IMR-90 (cell line): ENCODE measurements around the gene LAMB2. TPM values are rescaled to one million over a fixed set of nuclear protein-coding genes. Genes with fewer than 3 reads are reported as not detected.

Experiments
- ATAC-seq: fragments of 200-7000 bp; cut with Tn5 transposase; 2 replicates; pipeline ENCODE4 v1.9.1; 2020; ENCODE audit warnings: low read depth, mild to moderate bottlenecking, moderate library complexity
- BruUV-seq: library from RNA; stranded (reverse); fragments of 400-500 nt; replicated peaks from 2 replicates; lab custom pipeline; 2021; lab: Mats Ljungman, UMichigan
- CTCF ChIA-PET: fragments of 300-600 bp; formaldehyde crosslinking; extraction: SDS; loops from one replicate; lab custom pipeline; 2021; ENCODE audit warnings: antibody characterized with exemption; lab: Yijun Ruan, JAX
- POLR2A ChIA-PET: fragments of 300-600 bp; sonication (Branson Sonifier 250); formaldehyde crosslinking; loops from one replicate; lab custom pipeline; 2022; ENCODE audit warnings: antibody characterized with exemption; ENCODE audit not compliant: unreplicated experiment; lab: Charles Lee
- DNase-seq: peaks from one replicate; pipeline ENCODE4 v3.0.0; 2013
- H2AFZ ChIP-seq: replicated peaks from 2 replicates; pipeline ENCODE3; 2013; ENCODE audit warnings: low read length, mild to moderate bottlenecking; ENCODE audit not compliant: poor library complexity
- H2AK5ac ChIP-seq: 2 replicates; pipeline ENCODE4 v1.6.1; 2013; ENCODE audit warnings: low read depth, low read length, inconsistent platforms
- H2AK9ac ChIP-seq: replicated peaks from 2 replicates; pipeline ENCODE3; 2013; ENCODE audit warnings: mild to moderate bottlenecking, low read depth, low read length, moderate library complexity; ENCODE audit not compliant: poor library complexity
- H2BK120ac ChIP-seq: 2 replicates; pipeline ENCODE4 v1.6.1; 2013; ENCODE audit warnings: low read depth, low read length, inconsistent platforms
- H2BK15ac ChIP-seq: 3 replicates; pipeline ENCODE4 v1.6.1; 2013; ENCODE audit warnings: low read depth, low read length, inconsistent platforms
- H2BK20ac ChIP-seq: 2 replicates; pipeline ENCODE4 v1.6.1; 2013; ENCODE audit warnings: low read depth, mild to moderate bottlenecking, inconsistent platforms, low read length, moderate library complexity
- H2BK5ac ChIP-seq: 2 replicates; pipeline ENCODE4 v1.6.1; 2013; ENCODE audit warnings: mild to moderate bottlenecking, low read depth, low read length, inconsistent platforms; ENCODE audit not compliant: poor library complexity, severe bottlenecking
- H3K14ac ChIP-seq: replicated peaks from 2 replicates; pipeline ENCODE4 v1.6.1; 2013; ENCODE audit warnings: low read depth, low read length, inconsistent platforms
- H3K18ac ChIP-seq: 2 replicates; pipeline ENCODE4 v1.6.1; 2013; ENCODE audit warnings: low read depth, low read length, control low read depth
- H3K23ac ChIP-seq: 2 replicates; pipeline ENCODE4 v1.6.1; 2013; ENCODE audit warnings: low read depth, low read length, inconsistent platforms
- H3K27ac ChIP-seq: 2 replicates; pipeline ENCODE4 v1.5.1; 2013; ENCODE audit warnings: mild to moderate bottlenecking, control low read depth, low read length; ENCODE audit not compliant: insufficient read depth
- H3K27me3 ChIP-seq: 2 replicates; pipeline ENCODE4 v1.6.1; 2013; ENCODE audit warnings: low read length; ENCODE audit not compliant: control insufficient read depth, insufficient read depth
- H3K36me3 ChIP-seq: 2 replicates; pipeline ENCODE4 v1.6.1; 2013; ENCODE audit warnings: low read length, mixed read lengths; ENCODE audit not compliant: control insufficient read depth, insufficient read depth
- H3K4ac ChIP-seq: 2 replicates; pipeline ENCODE4 v1.6.1; 2013; ENCODE audit warnings: low read depth, low read length, inconsistent platforms
- H3K4me1 ChIP-seq: 2 replicates; pipeline ENCODE4 v1.6.1; 2013; ENCODE audit warnings: low read length, mixed read lengths; ENCODE audit not compliant: control insufficient read depth, insufficient read depth
- H3K4me2 ChIP-seq: 2 replicates; pipeline ENCODE4 v1.6.1; 2013; ENCODE audit warnings: low read depth, mild to moderate bottlenecking, control low read depth, low read length, moderate library complexity
- H3K4me3 ChIP-seq: 2 replicates; pipeline ENCODE4 v1.5.1; 2013; ENCODE audit warnings: low read depth, mild to moderate bottlenecking, control low read depth, low read length, moderate library complexity; ENCODE audit not compliant: insufficient read depth
- H3K56ac ChIP-seq: 2 replicates; pipeline ENCODE4 v1.6.1; 2013; ENCODE audit warnings: low read length, inconsistent platforms; ENCODE audit not compliant: insufficient read depth; ENCODE audit errors: extremely low read depth
- H3K79me1 ChIP-seq, 2 experiments: 2 replicates each; pipeline ENCODE4 v1.6.1; 2013; ENCODE audit warnings: low read length in 2 of 2, inconsistent platforms in 1 of 2, low read depth in 1 of 2
- H3K9ac ChIP-seq: 2 replicates; pipeline ENCODE4 v1.6.1; 2013; ENCODE audit warnings: low read depth, low read length, control low read depth
- H3K9me1 ChIP-seq: 2 replicates; pipeline ENCODE4 v1.6.1; 2013; ENCODE audit warnings: low read length, inconsistent platforms; ENCODE audit not compliant: insufficient read depth
- H3K9me3 ChIP-seq: 2 replicates; pipeline ENCODE4 v1.6.1; 2013; ENCODE audit warnings: low read length; ENCODE audit not compliant: control insufficient read depth, insufficient read depth
- H4K20me1 ChIP-seq: 2 replicates; pipeline ENCODE4 v1.6.1; 2013; ENCODE audit warnings: low read length, inconsistent platforms; ENCODE audit not compliant: insufficient read depth
- H4K5ac ChIP-seq: 2 replicates; pipeline ENCODE4 v1.6.1; 2013; ENCODE audit warnings: mild to moderate bottlenecking, low read depth, low read length, control low read depth
- H4K8ac ChIP-seq, 2 experiments: 2 replicates each; pipeline ENCODE4 v1.6.1; 2013; ENCODE audit warnings: low read depth in 2 of 2, low read length in 2 of 2, control low read depth in 1 of 2, inconsistent platforms in 1 of 2
- H4K91ac ChIP-seq: 2 replicates; pipeline ENCODE4 v1.6.1; 2013; ENCODE audit warnings: low read depth, low read length, inconsistent platforms; ENCODE audit not compliant: insufficient read depth
- BHLHE40 ChIP-seq: fragments of 150-350 bp; IDR thresholded peaks from 2 replicates; pipeline ENCODE4 v1.6.1; 2016; ENCODE audit warnings: mild to moderate bottlenecking, low read depth, low read length
- CHD1 ChIP-seq: IDR thresholded peaks from 2 replicates; pipeline ENCODE4 v1.6.1; 2012; ENCODE audit warnings: low read depth, low read length, improper control_type of control experiment
- MAFK ChIP-seq: IDR thresholded peaks from 2 replicates; pipeline ENCODE4 v1.6.1; 2012; ENCODE audit warnings: low read depth, low read length, improper control_type of control experiment
- MAZ ChIP-seq: IDR thresholded peaks from 2 replicates; pipeline ENCODE4 v1.6.1; 2012; ENCODE audit warnings: low read depth, mild to moderate bottlenecking, low read length, improper control_type of control experiment, moderate library complexity, borderline replicate concordance
- POLR2A ChIP-seq: IDR thresholded peaks from 2 replicates; pipeline ENCODE4 v1.6.1; 2012; ENCODE audit warnings: mild to moderate bottlenecking, low read depth, low read length
- RAD21 ChIP-seq: IDR thresholded peaks from 2 replicates; pipeline ENCODE4 v1.6.1; 2012; ENCODE audit warnings: low read length, improper control_type of control experiment
- RFX5 ChIP-seq: IDR thresholded peaks from 2 replicates; pipeline ENCODE4 v1.8.0; 2012; ENCODE audit warnings: low read depth, mild to moderate bottlenecking, low read length, moderate library complexity
- SMC3 ChIP-seq: fragments of 150-350 bp; IDR thresholded peaks from 2 replicates; pipeline ENCODE4 v1.6.1; 2016; ENCODE audit warnings: low read depth, mild to moderate bottlenecking, antibody characterized with exemption, low read length, moderate library complexity
- WGBS, 2 experiments: methylation state at CpG; one replicate each; pipeline versions ENCODE4 v1.1.5 to v1.1.7; 2013; ENCODE audit warnings: missing lambda C conversion rate in 2 of 2; ENCODE audit not compliant: insufficient read length in 1 of 2; ENCODE audit errors: extremely low coverage in 2 of 2; 5-methylcytosine and 5-hydroxymethylcytosine counted together
- dilution Hi-C: fragments of 300-500 bp; cut with HindIII; formaldehyde crosslinking; loops from one replicate; pipeline ENCODE4 v1.14.3; 2018; ENCODE audit warnings: low sequenced_read_pairs; ENCODE audit not compliant: unreplicated experiment
- in situ Hi-C: fragments of 300-500 bp; cut with MboI; formaldehyde crosslinking; loops from 3 replicates; pipeline ENCODE4 v1.14.3; 2019; ENCODE audit warnings: low sequenced_read_pairs, inconsistent platforms, mixed read lengths
- intact Hi-C: fragments of 100-400 bp; cut with micrococcal nuclease; formaldehyde crosslinking; loops from 2 replicates; pipeline ENCODE4 v1.10.0; 2022
- polyA plus RNA-seq, 3 experiments: library from polyadenylated mRNA; depleted of rRNA; stranded (reverse); fragments of >200 nt; gene quantifications; 2 replicates each; pipeline ENCODE4 v1.2.3, GENCODE V29; 2012; ENCODE audit warnings: low replicate concordance in 1 of 3
- total RNA-seq: library from RNA; depleted of rRNA; stranded (reverse); fragments of >200 nt; gene quantifications from 2 replicates; pipeline ENCODE4 v1.2.3, GENCODE V29; 2012
- TF ChIP-seq, protein P1 (sequence below): fragments of 150-350 bp; IDR thresholded peaks from 2 replicates; pipeline ENCODE4 v1.6.1; 2016; ENCODE audit warnings: low read depth, mild to moderate bottlenecking, low read length, moderate library complexity, borderline replicate concordance

The LAMB2 gene
- total and polyA plus RNA-seq, 2 of the 4 experiments (the other 2 are of a cell fraction): 213 to 570 TPM

DNA sequence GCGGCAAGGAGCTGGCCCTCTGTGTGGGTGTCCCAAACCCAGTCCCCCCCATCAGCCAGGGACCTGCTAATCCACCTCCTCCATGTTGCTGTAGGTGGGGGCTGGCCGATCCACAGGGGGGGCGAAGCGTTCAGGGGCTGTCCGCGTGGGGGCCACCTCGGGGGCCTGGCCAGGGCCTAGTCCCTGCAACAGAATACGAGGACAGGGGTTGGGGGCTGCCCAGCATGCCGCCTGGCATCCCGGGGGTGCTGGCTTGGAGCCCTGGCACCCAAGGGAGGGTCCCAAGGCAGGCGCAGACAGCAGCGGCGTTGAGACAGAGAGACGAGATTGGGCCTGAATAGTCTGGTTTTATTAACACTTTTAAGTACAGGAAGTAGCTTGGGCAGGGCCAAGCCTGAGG is 24.5 kb downstream of the LAMB2 start:
- Histone ChIP-seq H3K9ac (no peak overlapping the region), H2AK9ac (no peak overlapping the region), H4K5ac (no peak overlapping the region), H3K14ac (no peak overlapping the region), H3K4me1 (peaks cover 9% of the 10 kb centered on the region), H3K4ac (no peak overlapping the region), H4K91ac (no peak overlapping the region), H3K27me3 (no peaks in the 10 kb centered on the region), H3K56ac (no peak overlapping the region), H3K23ac (no peak overlapping the region), H2BK15ac (no peak overlapping the region), H3K36me3 (peaks cover 53% of the 10 kb centered on the region), H3K9me3 (no peaks in the 10 kb centered on the region), H3K79me1 (peaks cover 23 to 27% of the 10 kb centered on the region in 2 experiments), H2BK20ac (no peak overlapping the region), H2AFZ (no peak overlapping the region), H3K4me3 (no peak overlapping the region), H3K18ac (no peak overlapping the region), H4K8ac (no peak overlapping the region), H3K9me1 (peaks cover 16% of the 10 kb centered on the region), H4K20me1 (no peaks in the 10 kb centered on the region), H3K4me2 (no peak overlapping the region), H3K27ac (no peak overlapping the region), H2BK120ac (no peak overlapping the region), H2AK5ac (no peak overlapping the region), H2BK5ac (no peak overlapping the region)
- no TSS peak for BruUV-seq
- intact Hi-C loops: no loop called here
- no peak for ATAC-seq
- ChIA-PET POLR2A (no interaction called here), CTCF (no interaction called here)
- in situ Hi-C loops: no loop called here
- no peak for TF ChIP-seq SMC3
- no peak for TF ChIP-seq BHLHE40
- TF ChIP-seq, protein P1, sequence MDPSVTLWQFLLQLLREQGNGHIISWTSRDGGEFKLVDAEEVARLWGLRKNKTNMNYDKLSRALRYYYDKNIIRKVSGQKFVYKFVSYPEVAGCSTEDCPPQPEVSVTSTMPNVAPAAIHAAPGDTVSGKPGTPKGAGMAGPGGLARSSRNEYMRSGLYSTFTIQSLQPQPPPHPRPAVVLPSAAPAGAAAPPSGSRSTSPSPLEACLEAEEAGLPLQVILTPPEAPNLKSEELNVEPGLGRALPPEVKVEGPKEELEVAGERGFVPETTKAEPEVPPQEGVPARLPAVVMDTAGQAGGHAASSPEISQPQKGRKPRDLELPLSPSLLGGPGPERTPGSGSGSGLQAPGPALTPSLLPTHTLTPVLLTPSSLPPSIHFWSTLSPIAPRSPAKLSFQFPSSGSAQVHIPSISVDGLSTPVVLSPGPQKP: no peak
- no peak for TF ChIP-seq MAZ
- TF ChIP-seq CHD1: no peak
- TF ChIP-seq RAD21: no peak
- no peak for TF ChIP-seq POLR2A
- no peak for TF ChIP-seq MAFK
- no peak for TF ChIP-seq RFX5
- no peak for DNase-seq
- WGBS, 2 experiments: 90% methylated on average over 7 of the region's 14 CpGs; no CpG with 5 or more reads in 1 of the 2 experiments
- dilution Hi-C loops: no loop called here
